Neural cell (in vitro differentiated cells): Measurements from ENCODE around the gene ADSS1.

ENCODE experiments used
- CTCF ChIP-seq: fragments of 450-650 bp; IDR thresholded peaks from 2 replicates; pipeline ENCODE4 v1.5.1; 2014; ENCODE audit warnings: antibody characterized with exemption, mild to moderate bottlenecking, moderate library complexity; ENCODE audit not compliant: poor library complexity, severe bottlenecking
- EP300 ChIP-seq: fragments of 450-650 bp; conservative IDR thresholded peaks from 2 replicates; pipeline ENCODE4 v1.6.1; 2014; ENCODE audit warnings: antibody characterized with exemption, mild to moderate bottlenecking, moderate library complexity; ENCODE audit not compliant: poor library complexity, severe bottlenecking
- POLR2AphosphoS5 ChIP-seq: IDR thresholded peaks from 2 replicates; pipeline ENCODE4 v1.6.1; 2012
- RAD21 ChIP-seq: fragments of 450-650 bp; conservative IDR thresholded peaks from 2 replicates; pipeline ENCODE4 v1.6.1; 2014; ENCODE audit warnings: antibody characterized with exemption, mild to moderate bottlenecking, moderate library complexity

- TF ChIP-seq CTCF (no peak), EP300 (no peak), POLR2AphosphoS5 (no peak), RAD21 (no peak)
These were observed 33.1 kb upstream of the ADSS1 start for GRCh38 chr14:104690861-104691455.
